ENCODE data around the gene RPS27.

Gene RPS27

DNA sequence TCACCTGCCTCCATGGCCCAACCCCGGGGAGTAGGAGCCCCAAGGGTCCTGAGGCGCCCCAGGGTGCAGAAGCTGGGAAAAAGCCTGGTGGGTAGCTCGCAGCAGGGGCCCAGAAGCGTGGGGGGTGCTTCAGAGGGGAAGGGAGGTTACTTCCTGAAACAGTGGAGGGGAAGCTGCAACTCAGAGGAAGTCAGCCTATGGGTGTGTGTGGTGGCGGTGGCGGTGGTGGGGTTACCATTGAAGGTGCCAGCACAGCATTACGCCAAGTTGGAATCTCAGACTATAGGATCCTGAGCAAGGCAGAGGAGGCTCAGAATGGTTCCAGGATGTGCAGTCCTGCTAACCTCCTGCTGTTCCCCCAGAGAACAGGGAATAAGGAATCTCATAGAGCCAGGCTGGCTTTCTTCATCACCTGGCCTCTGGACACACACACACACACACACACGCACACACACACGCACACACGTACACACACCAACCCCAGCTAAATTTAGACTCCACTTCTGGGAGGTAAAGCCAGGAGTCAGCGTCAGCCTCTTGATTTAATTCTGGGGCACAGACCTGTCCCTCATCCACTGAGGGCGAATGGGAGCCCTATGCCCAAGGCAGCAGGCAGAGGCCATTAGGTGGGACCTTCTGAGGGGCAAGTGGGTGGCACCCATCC, 45.3 kb upstream of the RPS27 start:
- no peak for TF ChIP-seq CTCF (IDR thresholded peaks at IDR 0.05; ENCODE audit: low read depth, low read length)
- in situ Hi-C loops (cut with HindIII; ENCODE audit: low sequenced_read_pairs), result no loop called here
- DNase-seq (ENCODE audit: low read depth, low spot score), result peak; percentile 41
- peak overlapping the region; percentile 77 for H3K4me3 ChIP-seq (ENCODE audit: low read depth, low read length)

- TF ChIP-seq CTCF (IDR thresholded peaks at IDR 0.05; ENCODE audit: low read depth, low read length), result no peak
- in situ Hi-C loops (cut with HindIII; ENCODE audit: low sequenced_read_pairs), result no loop called here
- DNase-seq (ENCODE audit: low read depth, low spot score), result peak; percentile 59
- H3K4me3 ChIP-seq (ENCODE audit: low read depth, low read length), result peak overlapping the region; percentile 77
Measured at GRCh38 chr1:153945795-153946621, 44.6 kb upstream of the RPS27 start.

DNA sequence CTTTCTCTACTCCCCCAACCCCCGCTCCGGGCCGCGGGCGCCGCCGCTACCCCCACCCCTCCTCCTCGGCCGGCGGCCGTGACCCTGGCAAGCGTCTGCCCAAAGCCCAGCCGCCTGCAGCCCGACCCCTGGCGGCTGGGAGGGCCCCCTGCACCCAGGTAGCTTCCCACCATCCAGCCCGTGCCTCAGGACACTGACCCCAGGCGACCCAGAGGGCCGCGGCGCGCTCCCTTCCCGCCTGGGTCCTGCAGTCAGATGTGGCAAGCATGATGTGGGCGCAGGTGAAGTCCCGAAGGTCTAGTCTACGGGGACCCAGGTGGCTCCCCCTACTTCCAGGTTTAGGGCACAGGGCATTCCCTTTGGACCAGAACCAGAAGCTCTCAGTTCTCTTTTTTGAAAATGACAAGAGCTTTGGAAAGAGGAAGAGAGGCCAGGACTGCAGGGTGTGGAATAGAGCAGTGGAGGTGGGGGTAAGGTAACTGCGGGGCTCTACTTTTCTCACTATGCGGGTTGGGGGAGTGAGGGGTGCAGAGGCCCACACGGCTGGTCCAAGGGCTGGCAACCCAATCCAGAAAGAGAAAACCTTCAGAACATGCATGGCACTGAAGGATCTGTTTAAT, 43.8 kb upstream of the RPS27 start, which contains the start of gene DENND4B:
Gene DENND4B (minus strand): TSS at position 97 of the 620 bp plus-strand sequence. CDS start 2,344 bp downstream, outside the sequence.
- peak within 1 kb of the TSS; percentile 77 for H3K4me3 ChIP-seq (ENCODE audit: low read depth, low read length)
- TF ChIP-seq CTCF (IDR thresholded peaks at IDR 0.05; ENCODE audit: low read depth, low read length), result peak; percentile 94
- in situ Hi-C loops (cut with HindIII; ENCODE audit: low sequenced_read_pairs), result no loop called here
- peak; percentile 78 for DNase-seq (ENCODE audit: low read depth, low spot score)

DNA sequence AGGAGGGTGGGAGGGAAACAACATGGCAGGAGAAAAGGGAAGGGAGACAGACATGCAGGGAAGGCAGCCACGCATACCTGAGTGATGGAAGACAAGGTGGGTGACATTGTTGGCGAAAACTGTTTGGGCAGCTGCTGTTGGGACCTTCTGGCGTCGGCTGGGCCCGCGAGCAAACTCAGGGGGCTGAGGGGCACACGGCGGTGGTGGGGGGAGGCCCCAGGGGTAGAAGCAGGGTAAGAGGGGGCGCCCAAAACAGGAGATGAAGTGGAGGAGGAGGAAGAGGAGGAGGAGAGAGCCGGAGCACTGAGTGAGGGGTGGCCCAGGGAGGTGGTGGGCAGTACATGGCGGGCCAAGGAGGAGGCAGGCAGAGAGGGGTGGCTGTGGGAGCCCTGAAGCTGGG, 39.4 kb upstream of the RPS27 start:
- no peak for TF ChIP-seq CTCF (IDR thresholded peaks at IDR 0.05; ENCODE audit: low read depth, low read length)
- H3K4me3 ChIP-seq (ENCODE audit: low read depth, low read length), result no peak overlapping the region
- in situ Hi-C loops (cut with HindIII; ENCODE audit: low sequenced_read_pairs), result no loop called here
- DNase-seq (ENCODE audit: low read depth, low spot score), result no peak

DNA sequence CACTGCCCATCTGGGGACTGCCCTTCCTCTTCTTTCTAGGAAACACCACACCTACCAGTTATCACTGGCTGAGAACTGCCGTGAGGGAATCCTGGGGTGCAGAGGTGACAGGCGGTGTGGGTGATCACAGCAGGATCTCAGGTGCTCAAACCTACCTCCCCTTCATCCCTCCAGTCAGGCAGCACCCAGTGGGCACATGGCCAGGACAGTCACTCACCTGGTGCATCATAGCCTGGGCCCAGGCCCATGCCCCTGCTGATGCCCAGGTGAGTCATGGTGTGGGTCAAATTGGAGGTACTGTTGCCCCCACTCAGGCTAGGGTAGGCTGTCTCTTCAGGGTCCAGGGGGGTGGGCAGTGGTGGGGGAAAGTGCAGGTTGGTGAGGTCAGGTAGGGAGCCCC, 38.8 kb upstream of the RPS27 start:
- TF ChIP-seq CTCF (IDR thresholded peaks at IDR 0.05; ENCODE audit: low read depth, low read length), result no peak
- in situ Hi-C loops (cut with HindIII; ENCODE audit: low sequenced_read_pairs), result no loop called here
- no peak for DNase-seq (ENCODE audit: low read depth, low spot score)
- H3K4me3 ChIP-seq (ENCODE audit: low read depth, low read length), result no peak overlapping the region

DNA sequence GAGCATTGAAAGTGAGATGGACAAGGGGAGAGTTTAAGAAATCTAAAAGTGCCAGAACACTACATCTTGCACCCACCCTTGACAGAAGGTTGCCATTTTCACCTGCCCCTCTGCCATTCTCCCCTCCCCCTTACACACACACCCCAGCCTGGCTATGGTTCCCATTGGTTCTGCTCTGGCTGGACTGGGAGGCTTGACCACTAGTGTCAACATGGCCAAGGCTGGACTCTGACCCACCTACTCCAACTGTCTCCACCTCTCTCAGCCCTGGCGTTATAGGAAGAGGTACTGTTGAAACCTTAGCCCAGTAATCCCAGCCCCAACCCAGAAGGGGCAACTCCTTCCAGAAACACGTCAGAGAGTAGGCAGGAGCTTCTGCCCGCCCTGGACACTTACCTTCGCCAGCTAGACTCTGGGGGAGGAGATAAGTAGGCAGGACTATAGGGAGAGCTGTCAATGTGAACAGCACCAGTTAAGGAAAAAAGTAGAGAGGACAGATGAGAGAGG, 36.6 kb upstream of the RPS27 start:
- H3K4me3 ChIP-seq (ENCODE audit: low read depth, low read length), result no peak overlapping the region
- no peak for TF ChIP-seq CTCF (IDR thresholded peaks at IDR 0.05; ENCODE audit: low read depth, low read length)
- no peak for DNase-seq (ENCODE audit: low read depth, low spot score)
- in situ Hi-C loops (cut with HindIII; ENCODE audit: low sequenced_read_pairs), result no loop called here

Data from astrocyte of the spinal cord (primary cell).